Erythroblast (primary cell): ENCODE results near the gene CEP104.

Experiments
- GATA1 ChIP-seq: IDR thresholded peaks from 2 replicates; pipeline ENCODE4 v1.6.1; 2011; ENCODE audit warnings: low read depth, mild to moderate bottlenecking, control low read depth, low read length, moderate library complexity
- POLR2A ChIP-seq: IDR thresholded peaks from 2 replicates; pipeline ENCODE4 v1.6.1; 2011; ENCODE audit warnings: mild to moderate bottlenecking, low read length

- TF ChIP-seq POLR2A = no peak
- TF ChIP-seq GATA1 = no peak
These were observed 72.0 kb downstream of the CEP104 start for GRCh38 chr1:3785045-3785444.
